HepG2 (cell line): ENCODE measurements around the gene TLNRD1.

Source experiments
- AKAP8 ChIP-seq: sonication (generic); formaldehyde crosslinking; IDR thresholded peaks from 2 replicates; pipeline ENCODE4 v1.5.1; 2020; ENCODE audit warnings: mild to moderate bottlenecking, missing genetic modification reagents
- ATF7-NPFF ChIP-seq: sonication (generic); formaldehyde crosslinking; IDR thresholded peaks from 2 replicates; pipeline ENCODE4 v1.8.1; 2023; ENCODE audit warnings: mild to moderate bottlenecking, low read depth, missing genetic modification reagents, moderate library complexity
- ETV5 ChIP-seq: IDR thresholded peaks from 2 replicates; pipeline ENCODE4 v1.6.1; 2018; ENCODE audit warnings: missing biosample characterization, missing genetic modification reagents, inconsistent platforms, borderline replicate concordance
- FOXA1 ChIP-seq, 2 experiments: fragments of 450-650 bp in 1 of 2; sonication (generic) in 1 of 2; formaldehyde crosslinking in 1 of 2; IDR thresholded peaks; 2 replicates each; pipeline versions ENCODE4 v1.4.0 to v1.6.1; 2016 to 2020; ENCODE audit warnings: missing genetic modification reagents in 1 of 2
- FOXA3 ChIP-seq: IDR thresholded peaks from 2 replicates; pipeline ENCODE4 v1.6.1; 2016; ENCODE audit warnings: missing genetic modification reagents, missing compliant biosample characterization
- GPBP1L1 ChIP-seq: sonication (generic); formaldehyde crosslinking; IDR thresholded peaks from 2 replicates; pipeline ENCODE4 v1.5.0; 2020; ENCODE audit warnings: mild to moderate bottlenecking, missing genetic modification reagents
- PAXIP1 ChIP-seq: sonication (generic); formaldehyde crosslinking; conservative IDR thresholded peaks from 2 replicates; pipeline ENCODE4 v1.4.0; 2020; ENCODE audit warnings: mild to moderate bottlenecking, missing genetic modification reagents, moderate library complexity
- RFX5 ChIP-seq: IDR thresholded peaks from 2 replicates; pipeline ENCODE4 v1.6.1; 2011; ENCODE audit warnings: low read depth, low read length, improper control_type of control experiment
- ZNF224 ChIP-seq: sonication (generic); formaldehyde crosslinking; IDR thresholded peaks from 2 replicates; pipeline ENCODE4 v1.5.0; 2020; ENCODE audit warnings: mild to moderate bottlenecking, missing genetic modification reagents
- ZSCAN20 ChIP-seq: sonication (generic); formaldehyde crosslinking; IDR thresholded peaks from 2 replicates; pipeline ENCODE4 v1.4.0; 2020; ENCODE audit warnings: missing genetic modification reagents, mild to moderate bottlenecking, borderline replicate concordance

- no peak for TF ChIP-seq ZNF224
- no peak for TF ChIP-seq FOXA1 (IDR thresholded peaks at IDR 0.05)
- TF ChIP-seq FOXA1 (CRISPR knock-in tag; IDR thresholded peaks at IDR 0.05) = no peak
- TF ChIP-seq RFX5 = no peak
- no peak for TF ChIP-seq GPBP1L1
- no peak for TF ChIP-seq ATF7-NPFF (CRISPR knock-in tag)
- no peak for TF ChIP-seq PAXIP1 (CRISPR knock-in tag)
- no peak for TF ChIP-seq FOXA3
- no peak for TF ChIP-seq AKAP8 (CRISPR knock-in tag)
- TF ChIP-seq ZSCAN20 = no peak
- TF ChIP-seq ETV5 (CRISPR knock-in tag) = no peak
These were observed 50.1 kb downstream of the TLNRD1 start for GRCh38 chr15:81050805-81051204.
